Esophagus squamous epithelium (tissue), 4 donors: ENCODE results near the gene PLCB4.
"Not testable (repeated sequence)": the region's sequence is repeated elsewhere in the genome, so short reads cannot be mapped to it uniquely, and the experiment has no call there.

Experiments
- POLR2A ChIP-seq, 4 donors: fragments of 450-650 bp; IDR thresholded peaks; one replicate each; pipeline ENCODE4 v1.6.1; 2017; ENCODE audit warnings: antibody characterized with exemption in 4 of 4, mild to moderate bottlenecking in 4 of 4, moderate library complexity in 3 of 4
- TF ChIP-seq, protein P1 (sequence below), 6 experiments: fragments of 450-650 bp in 4 of 6; fragments of 200-600 bp in 2 of 6; sonication (generic) in 2 of 6; IDR thresholded peaks; one replicate each; pipeline ENCODE4 v1.5.1; 2016 to 2019; ENCODE audit warnings: antibody characterized with exemption in 6 of 6, mild to moderate bottlenecking in 4 of 6, moderate library complexity in 4 of 6

GRCh38 chr20:9385345-9386310, 316.7 kb downstream of the PLCB4 start:
- not testable (repeated sequence) for TF ChIP-seq POLR2A (IDR thresholded peaks at IDR 0.05)
- TF ChIP-seq, protein P1, sequence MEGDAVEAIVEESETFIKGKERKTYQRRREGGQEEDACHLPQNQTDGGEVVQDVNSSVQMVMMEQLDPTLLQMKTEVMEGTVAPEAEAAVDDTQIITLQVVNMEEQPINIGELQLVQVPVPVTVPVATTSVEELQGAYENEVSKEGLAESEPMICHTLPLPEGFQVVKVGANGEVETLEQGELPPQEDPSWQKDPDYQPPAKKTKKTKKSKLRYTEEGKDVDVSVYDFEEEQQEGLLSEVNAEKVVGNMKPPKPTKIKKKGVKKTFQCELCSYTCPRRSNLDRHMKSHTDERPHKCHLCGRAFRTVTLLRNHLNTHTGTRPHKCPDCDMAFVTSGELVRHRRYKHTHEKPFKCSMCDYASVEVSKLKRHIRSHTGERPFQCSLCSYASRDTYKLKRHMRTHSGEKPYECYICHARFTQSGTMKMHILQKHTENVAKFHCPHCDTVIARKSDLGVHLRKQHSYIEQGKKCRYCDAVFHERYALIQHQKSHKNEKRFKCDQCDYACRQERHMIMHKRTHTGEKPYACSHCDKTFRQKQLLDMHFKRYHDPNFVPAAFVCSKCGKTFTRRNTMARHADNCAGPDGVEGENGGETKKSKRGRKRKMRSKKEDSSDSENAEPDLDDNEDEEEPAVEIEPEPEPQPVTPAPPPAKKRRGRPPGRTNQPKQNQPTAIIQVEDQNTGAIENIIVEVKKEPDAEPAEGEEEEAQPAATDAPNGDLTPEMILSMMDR (IDR thresholded peaks at IDR 0.05) = not testable (repeated sequence)
